Neural cell (in vitro differentiated cells): ENCODE measurements around the gene CYP8B1.

Source experiments
- CTCF ChIP-seq: fragments of 450-650 bp; IDR thresholded peaks from 2 replicates; pipeline ENCODE4 v1.5.1; 2014; ENCODE audit warnings: antibody characterized with exemption, mild to moderate bottlenecking, moderate library complexity; ENCODE audit not compliant: poor library complexity, severe bottlenecking
- EP300 ChIP-seq: fragments of 450-650 bp; conservative IDR thresholded peaks from 2 replicates; pipeline ENCODE4 v1.6.1; 2014; ENCODE audit warnings: antibody characterized with exemption, mild to moderate bottlenecking, moderate library complexity; ENCODE audit not compliant: poor library complexity, severe bottlenecking
- EZH2 ChIP-seq: fragments of 200-600, 300-800 bp; shearing (Covaris generic), sonication (generic); IDR thresholded peaks from 2 replicates; pipeline ENCODE4 v1.6.1; 2014; ENCODE audit warnings: antibody characterized with exemption, low read length, borderline replicate concordance, mild to moderate bottlenecking; ENCODE audit not compliant: insufficient read depth, poor library complexity, severe bottlenecking
- MXI1 ChIP-seq: fragments of 450-650 bp; conservative IDR thresholded peaks from 2 replicates; pipeline ENCODE4 v1.6.1; 2014; ENCODE audit warnings: antibody characterized with exemption, mild to moderate bottlenecking; ENCODE audit not compliant: poor library complexity, severe bottlenecking
- POLR2AphosphoS5 ChIP-seq: IDR thresholded peaks from 2 replicates; pipeline ENCODE4 v1.6.1; 2012
- RAD21 ChIP-seq: fragments of 450-650 bp; conservative IDR thresholded peaks from 2 replicates; pipeline ENCODE4 v1.6.1; 2014; ENCODE audit warnings: antibody characterized with exemption, mild to moderate bottlenecking, moderate library complexity
- REST ChIP-seq: IDR thresholded peaks from 2 replicates; pipeline ENCODE4 v1.6.1; 2012; ENCODE audit warnings: borderline replicate concordance
- SMC3 ChIP-seq: fragments of 450-650 bp; conservative IDR thresholded peaks from 2 replicates; pipeline ENCODE4 v1.6.1; 2014; ENCODE audit warnings: antibody characterized with exemption, mild to moderate bottlenecking, moderate library complexity; ENCODE audit not compliant: poor library complexity
- TAF1 ChIP-seq: IDR thresholded peaks from 2 replicates; pipeline ENCODE4 v1.6.1; 2012; ENCODE audit warnings: low read depth

GRCh38 chr3:42911551-42911950 lies 35.9 kb upstream of the CYP8B1 start:
- TF ChIP-seq CTCF = no peak
- no peak for TF ChIP-seq SMC3
- no peak for TF ChIP-seq EZH2
- TF ChIP-seq EP300 = no peak
- TF ChIP-seq POLR2AphosphoS5 = no peak
- no peak for TF ChIP-seq REST
- TF ChIP-seq TAF1 = no peak
- TF ChIP-seq RAD21 = no peak
- TF ChIP-seq MXI1 = no peak
